HG02840 (cell line): ENCODE data around the gene MYL5.
"Not testable (repeated sequence)": the region's sequence is repeated elsewhere in the genome, so short reads cannot be mapped to it uniquely, and the experiment has no call there.

Experiments used
- ATAC-seq: cut with Tn5 transposase; IDR thresholded peaks from one replicate; pipeline ENCODE4 v1.9.1; 2021; ENCODE audit warnings: mild to moderate bottlenecking, moderate library complexity, moderate number of reproducible peaks; ENCODE audit not compliant: unreplicated experiment, low FRiP score

Gene MYL5, protein sequence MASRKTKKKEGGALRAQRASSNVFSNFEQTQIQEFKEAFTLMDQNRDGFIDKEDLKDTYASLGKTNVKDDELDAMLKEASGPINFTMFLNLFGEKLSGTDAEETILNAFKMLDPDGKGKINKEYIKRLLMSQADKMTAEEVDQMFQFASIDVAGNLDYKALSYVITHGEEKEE

DNA sequence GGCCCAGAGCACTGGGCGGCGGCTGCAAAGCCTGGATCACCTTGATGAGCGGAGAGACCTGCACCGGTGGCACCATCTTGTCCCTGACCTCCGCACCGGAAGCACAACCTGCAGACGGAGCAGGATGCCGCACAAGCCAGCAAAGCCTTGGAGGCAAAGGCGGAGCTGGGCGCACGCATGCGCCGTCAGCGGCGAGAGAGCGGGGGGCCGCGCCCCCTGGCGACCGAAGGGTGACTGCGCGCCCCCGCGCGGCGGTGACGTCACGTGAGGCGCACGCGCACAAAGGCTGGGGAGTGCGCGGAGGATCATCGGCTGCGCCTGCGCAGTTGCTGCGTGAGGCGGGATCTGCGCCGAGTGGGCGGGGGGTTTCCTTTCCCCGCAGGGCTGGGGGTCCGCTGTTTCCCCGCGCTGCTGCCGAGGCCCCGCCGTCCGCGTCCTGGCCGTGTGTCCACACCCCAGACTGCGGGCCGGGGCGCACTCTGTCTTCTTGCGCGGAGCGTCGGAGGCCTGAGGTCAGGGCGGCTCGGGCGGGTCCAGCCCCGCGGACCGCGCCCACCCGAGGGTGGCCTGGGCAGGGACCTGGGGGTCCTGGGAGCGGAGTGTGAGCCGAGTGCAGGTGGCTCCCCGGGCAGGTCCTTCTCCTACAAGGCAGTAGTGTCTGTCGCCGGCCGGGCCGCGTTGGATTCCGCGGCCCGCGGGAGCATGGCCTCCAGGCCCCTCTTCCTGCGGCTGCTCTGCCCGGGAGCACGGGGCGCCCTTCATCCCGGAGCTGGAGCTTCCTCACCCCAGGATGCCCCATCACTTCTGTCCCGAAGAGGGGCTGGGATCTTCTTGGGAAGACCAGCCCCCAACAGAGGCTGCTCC is at the start of gene MYL5, which contains the start of gene ATP5ME:
Gene MYL5, plus strand, starts transcription at position 371 of the 864 bp plus-strand sequence. CDS start 3,485 bp downstream, outside the sequence.
Gene ATP5ME, minus strand, starts transcription at position 105 of the 864 bp plus-strand sequence. Its CDS starts 29 bp downstream, at position 76.
- ATAC-seq, result peak; percentile 78

DNA sequence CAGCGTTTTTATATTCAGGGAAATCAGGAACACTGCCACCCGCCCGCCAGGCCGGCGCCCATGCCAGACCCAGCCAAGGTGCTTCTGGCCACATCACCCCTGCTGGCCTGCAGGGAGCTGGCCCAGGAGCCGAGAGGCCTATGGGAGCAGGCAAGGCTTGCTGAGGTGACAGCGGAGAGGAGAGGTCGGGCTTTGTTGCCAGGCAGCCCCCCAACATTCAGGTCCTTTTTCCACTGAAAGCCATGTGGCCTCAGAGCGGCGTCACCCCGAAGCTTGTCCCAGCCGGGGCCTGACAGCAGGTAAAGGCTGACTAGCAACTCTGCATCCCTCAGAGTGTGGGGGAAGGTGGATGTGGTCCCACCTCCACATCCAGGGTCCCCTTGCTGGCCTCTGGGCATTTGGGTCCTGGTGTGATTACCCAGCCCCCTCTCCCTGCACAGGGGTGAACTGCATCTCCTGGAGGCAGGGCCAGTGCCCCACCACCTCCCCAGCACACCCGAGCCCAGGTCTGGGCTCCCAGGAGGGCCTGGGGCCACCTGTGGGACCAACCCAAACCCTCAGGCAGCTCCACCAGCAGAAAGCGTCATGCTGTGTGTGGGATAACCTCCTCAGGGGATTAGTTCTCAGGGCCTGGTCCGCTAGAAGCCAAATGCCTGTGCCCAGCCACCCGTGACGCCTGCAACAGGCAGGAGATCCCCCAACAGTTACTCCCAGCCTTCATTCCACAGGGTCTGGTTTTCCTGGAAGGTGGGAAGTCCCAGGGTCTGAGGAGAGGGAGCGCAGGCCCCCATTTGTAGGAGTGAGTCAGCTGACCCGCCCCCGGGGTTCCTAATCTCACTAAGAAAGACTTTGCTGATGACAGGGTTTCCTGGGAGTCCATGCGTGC is 49.4 kb upstream of the MYL5 start, which contains the start of gene PDE6B:
Gene PDE6B, plus strand, starts transcription at position 869 of the 886 bp plus-strand sequence. CDS start 54 bp downstream, outside the sequence.
- ATAC-seq, result no peak

DNA sequence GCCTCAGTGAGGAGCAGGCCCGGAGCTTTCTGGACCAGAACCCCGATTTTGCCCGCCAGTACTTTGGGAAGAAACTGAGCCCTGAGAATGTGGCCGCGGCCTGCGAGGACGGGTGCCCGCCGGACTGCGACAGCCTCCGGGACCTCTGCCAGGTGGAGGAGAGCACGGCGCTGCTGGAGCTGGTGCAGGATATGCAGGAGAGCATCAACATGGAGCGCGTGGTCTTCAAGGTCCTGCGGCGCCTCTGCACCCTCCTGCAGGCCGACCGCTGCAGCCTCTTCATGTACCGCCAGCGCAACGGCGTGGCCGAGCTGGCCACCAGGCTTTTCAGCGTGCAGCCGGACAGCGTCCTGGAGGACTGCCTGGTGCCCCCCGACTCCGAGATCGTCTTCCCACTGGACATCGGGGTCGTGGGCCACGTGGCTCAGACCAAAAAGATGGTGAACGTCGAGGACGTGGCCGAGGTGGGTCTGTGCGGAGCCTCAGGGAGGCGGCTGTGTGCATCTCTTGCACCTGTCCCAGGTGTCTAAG is 48.6 kb upstream of the MYL5 start:
- ATAC-seq, result no peak

GRCh38 chr4:626201-627091 is 47.9 kb upstream of the MYL5 start:
- ATAC-seq, result no peak

GRCh38 chr4:627347-628125 is 46.8 kb upstream of the MYL5 start:
- no peak for ATAC-seq

DNA sequence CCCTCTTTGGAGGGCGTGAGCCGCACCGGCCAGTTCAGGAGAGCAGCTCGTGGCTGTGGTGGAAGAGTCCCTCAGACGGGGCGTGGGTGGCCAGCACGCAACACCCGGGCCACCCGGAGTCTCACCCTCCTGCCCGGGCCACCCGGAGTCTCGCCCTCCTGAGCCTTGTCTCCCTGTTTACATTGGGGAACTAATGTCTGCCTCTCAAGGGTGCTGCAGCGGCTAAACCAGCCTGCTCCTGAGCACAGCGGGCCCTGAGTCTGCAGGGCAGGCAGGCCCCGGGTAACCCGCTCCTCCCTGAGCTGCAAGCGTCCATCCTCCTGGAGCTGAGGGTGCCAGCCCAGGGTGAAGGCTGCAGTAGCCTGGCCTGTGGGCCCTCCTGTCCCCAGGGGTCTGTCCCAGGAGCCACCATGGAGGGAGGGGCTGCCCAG is 46.0 kb upstream of the MYL5 start:
- no peak for ATAC-seq

DNA sequence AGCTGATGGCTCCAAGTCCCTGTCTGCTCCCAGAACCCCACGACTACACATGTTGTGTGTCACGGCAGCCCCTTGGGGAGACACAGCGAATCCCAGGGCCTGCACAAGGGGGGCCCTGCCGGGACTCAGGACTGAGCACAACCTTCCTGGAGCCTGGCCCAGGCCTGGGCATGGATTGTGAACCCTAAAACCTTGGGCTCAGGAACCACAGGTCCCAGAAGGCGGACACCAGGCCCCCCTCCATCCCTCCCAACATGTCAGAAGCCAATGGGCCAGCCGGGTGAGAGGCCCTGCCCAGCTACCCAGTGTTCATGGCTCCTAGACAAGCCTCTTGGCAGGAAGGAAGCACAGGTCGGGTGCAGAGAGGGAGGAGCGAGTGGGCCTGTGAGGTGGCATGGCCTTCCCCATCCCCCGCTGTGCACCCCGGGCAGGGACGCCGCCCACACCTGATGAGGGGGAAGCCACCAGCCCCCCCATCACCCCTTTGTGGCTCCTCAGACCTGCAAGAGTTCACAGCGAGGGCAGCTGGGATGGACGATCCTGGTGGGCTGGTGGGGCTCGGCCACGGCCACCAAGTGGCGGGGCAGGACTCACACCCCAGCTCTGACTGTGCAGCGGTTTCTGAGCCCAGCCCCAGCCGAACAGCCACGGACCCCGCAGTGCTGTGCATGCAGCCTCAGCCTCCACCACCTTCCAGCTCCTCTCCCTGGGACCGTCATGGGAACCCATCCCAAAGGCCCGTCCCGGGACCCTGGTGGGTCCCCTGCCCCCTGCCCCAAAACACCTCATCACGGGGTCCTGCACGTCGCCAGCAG is 45.3 kb upstream of the MYL5 start:
- ATAC-seq, result no peak

- ATAC-seq, result no peak
These were observed 44.8 kb upstream of the MYL5 start for GRCh38 chr4:629636-629914.

GRCh38 chr4:629915-630641 is 44.3 kb upstream of the MYL5 start:
- ATAC-seq, result no peak

DNA sequence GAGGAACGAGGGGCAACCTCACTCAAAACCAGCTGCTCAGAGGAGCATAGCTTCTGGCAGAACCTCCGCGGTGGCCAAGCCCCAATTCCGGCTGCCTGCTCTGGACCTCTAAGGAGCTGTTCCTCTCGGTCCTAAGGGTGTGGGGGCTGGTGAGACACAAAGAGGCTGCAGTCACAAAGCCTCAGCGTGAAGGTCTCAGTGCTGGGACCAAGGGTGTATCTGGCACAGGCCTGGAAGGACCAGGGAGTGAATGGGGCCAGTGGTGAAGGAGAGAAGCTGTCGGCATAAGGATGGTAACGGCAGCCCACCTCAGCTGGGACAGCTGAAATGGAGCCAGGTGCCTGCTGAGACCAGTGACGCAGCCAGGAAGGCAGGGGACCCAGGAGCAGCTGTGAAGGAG is 43.7 kb upstream of the MYL5 start:
- ATAC-seq, result no peak

DNA sequence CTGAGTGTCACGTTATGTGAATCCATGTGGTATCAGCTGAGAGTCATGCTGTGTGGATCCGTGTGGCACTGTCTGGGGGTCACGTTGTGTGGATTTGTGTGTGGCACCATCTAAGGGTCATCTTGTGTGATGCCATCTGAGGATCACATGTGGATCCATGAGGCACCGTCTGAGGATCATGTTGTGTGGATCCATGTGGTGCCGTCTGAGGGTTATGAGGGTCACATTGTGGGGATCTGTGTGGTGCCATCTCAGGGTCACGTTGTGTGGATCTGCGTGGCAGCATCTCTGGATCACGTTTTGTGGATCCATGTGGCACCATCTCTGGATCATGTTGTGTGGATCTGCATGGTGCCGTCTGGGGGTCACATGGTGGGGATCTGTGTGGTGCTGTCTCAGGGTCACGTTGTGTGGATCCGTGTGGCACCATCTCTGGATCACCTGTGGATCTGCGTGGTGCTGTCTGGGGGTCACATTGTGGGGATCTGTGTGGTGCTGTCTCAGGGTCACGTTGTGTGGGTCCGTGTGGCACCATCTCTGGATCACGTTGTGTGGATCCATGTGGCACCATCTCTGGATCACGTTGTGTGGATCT is 42.0 kb upstream of the MYL5 start:
- no peak for ATAC-seq

- ATAC-seq, result no peak
These were observed 41.4 kb upstream of the MYL5 start for GRCh38 chr4:632926-633325.

- no peak for ATAC-seq
These were observed 40.9 kb upstream of the MYL5 start for GRCh38 chr4:633406-633805.

DNA sequence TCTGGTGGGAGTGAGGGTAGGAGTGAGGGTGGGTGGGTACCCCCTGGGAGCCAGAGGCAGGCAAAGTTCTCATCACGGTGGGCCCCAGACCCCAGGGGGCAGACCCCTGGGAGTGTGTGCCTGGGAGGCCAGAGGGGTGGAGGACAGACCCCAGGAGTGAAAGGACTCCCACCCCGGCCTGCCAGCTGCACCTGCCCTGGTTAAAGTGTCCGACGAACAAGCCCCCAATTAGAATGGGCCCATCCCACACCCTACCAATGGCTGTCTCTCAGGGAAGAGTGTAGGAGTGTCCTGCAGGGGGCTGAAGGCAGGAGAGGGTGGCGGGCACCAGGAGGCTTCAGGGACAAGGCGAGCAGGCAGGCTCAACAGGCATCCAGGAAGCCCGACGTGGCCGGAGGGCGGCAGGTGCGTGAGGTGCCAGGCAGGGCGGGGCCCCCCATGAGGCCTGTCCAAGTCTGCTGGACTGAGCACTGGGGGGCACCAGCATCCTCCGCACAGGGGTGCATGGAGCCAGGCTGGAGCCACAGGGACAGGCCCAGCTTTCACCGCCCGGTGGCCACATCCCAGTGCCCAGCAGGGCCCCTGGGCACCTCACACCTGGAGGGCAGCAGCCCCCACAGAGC is 40.3 kb upstream of the MYL5 start:
- ATAC-seq, result no peak

- ATAC-seq, result no peak
These were observed 39.8 kb upstream of the MYL5 start for GRCh38 chr4:634599-634985.

DNA sequence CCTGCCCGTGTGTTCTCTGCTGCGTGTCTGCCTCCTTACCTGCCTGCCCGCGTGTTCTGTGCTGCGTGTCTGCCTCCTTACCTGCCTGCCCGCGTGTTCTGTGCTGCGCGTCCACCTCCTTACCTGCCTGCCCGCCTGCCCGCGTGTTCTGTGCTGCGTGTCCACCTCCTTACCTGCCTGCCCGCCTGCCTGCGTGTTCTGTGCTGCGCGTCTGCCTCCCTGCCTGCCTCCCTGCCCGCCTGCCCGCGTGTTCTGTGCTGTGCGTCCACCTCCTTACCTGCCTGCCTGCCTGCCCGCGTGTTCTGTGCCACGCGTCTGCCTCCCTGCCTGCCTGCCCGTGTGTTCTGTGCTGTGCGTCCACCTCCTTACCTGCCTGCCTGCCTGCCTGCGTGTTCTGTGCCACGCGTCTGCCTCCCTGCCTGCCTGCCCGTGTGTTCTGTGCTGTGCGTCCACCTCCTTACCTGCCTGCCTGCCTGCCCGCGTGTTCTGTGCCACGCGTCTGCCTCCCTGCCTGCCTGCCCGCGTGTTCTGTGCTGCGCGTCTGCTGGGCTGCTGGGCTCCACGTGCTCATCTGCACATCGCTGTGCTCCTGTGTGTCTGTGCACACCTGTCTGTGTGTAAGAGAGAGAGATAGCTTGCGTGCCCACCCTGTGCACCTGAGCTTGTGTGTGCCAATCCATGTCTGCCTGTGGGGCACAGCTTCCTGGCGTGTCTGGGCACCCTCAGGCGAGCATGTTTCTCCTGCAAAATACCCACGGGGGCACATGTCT is 39.1 kb upstream of the MYL5 start:
- ATAC-seq, result not testable (repeated sequence)
